ENCODE measurements around the gene ENPP3. TPM values are rescaled to one million over a fixed set of nuclear protein-coding genes. Genes with fewer than 3 reads are reported as not detected.

ENPP3 gene
- total RNA-seq, 1 donor from 2014 or later: 0.09 TPM

GRCh38 chr6:131765081-131765803, 128.1 kb downstream of the ENPP3 start:
- TF ChIP-seq EZH2 (IDR thresholded peaks at IDR 0.05): no peak
- TF ChIP-seq EZH2phosphoT487 (IDR thresholded peaks at IDR 0.05): no peak
- TF ChIP-seq CTCF (IDR thresholded peaks at IDR 0.05): no peak
- Histone ChIP-seq H3K4me2 (no peak overlapping the region), H3K9me3 (ENCODE audit: low read depth) (no peaks in the 10 kb centered on the region), H3K36me3 (no peaks in the 10 kb centered on the region), H3K4me1 (no peaks in the 10 kb centered on the region), H4K20me1 (ENCODE audit: low read depth) (no peaks in the 10 kb centered on the region), H2AFZ (replicated peaks) (no peak overlapping the region), H3K4me3 (no peak overlapping the region), H3F3A (ENCODE audit: low read depth) (no peaks in the 10 kb centered on the region), H3K27ac (no peak overlapping the region), H3K27me3 (no peaks in the 10 kb centered on the region), H3K9ac (no peak overlapping the region), H3K79me2 (ENCODE audit: low read depth) (no peaks in the 10 kb centered on the region)
- no peaks in the 10 kb centered on the region for H3K36me3 Mint-ChIP-seq
- no peaks in the 10 kb centered on the region for H3K4me1 Mint-ChIP-seq
- DNase-seq (ENCODE audit: low spot score): peak; percentile 3
- no peaks in the 10 kb centered on the region for H3K9me3 Mint-ChIP-seq
- no peaks in the 10 kb centered on the region for H3K27me3 Mint-ChIP-seq (ENCODE audit: insufficient read depth, low read depth)
- H3K4me3 Mint-ChIP-seq: no peak overlapping the region
- no peak overlapping the region for H3K27ac Mint-ChIP-seq

- TF ChIP-seq EZH2 (IDR thresholded peaks at IDR 0.05) (no peak), EZH2phosphoT487 (IDR thresholded peaks at IDR 0.05) (no peak), CTCF (IDR thresholded peaks at IDR 0.05) (no peak)
Observed at GRCh38 chr6:131765804-131766135, 128.7 kb downstream of the ENPP3 start.

GRCh38 chr6:131766631-131767030, 129.5 kb downstream of the ENPP3 start:
- no peak overlapping the region for H3K4me2 ChIP-seq
- Mint-ChIP-seq H3K4me1 (no peaks in the 10 kb centered on the region), H3K4me3 (no peak overlapping the region), H3K27me3 (ENCODE audit: insufficient read depth, low read depth) (no peaks in the 10 kb centered on the region), H3K27ac (no peak overlapping the region), H3K9me3 (no peaks in the 10 kb centered on the region), H3K36me3 (no peaks in the 10 kb centered on the region)
- no peak overlapping the region for H2AFZ ChIP-seq (replicated peaks)
- H4K20me1 ChIP-seq (ENCODE audit: low read depth): no peaks in the 10 kb centered on the region
- no peaks in the 10 kb centered on the region for H3F3A ChIP-seq (ENCODE audit: low read depth)
- H3K79me2 ChIP-seq (ENCODE audit: low read depth): no peaks in the 10 kb centered on the region
- DNase-seq (ENCODE audit: low spot score): no peak
- no peaks in the 10 kb centered on the region for H3K4me1 ChIP-seq
- no peak overlapping the region for H3K27ac ChIP-seq
- no peaks in the 10 kb centered on the region for H3K36me3 ChIP-seq
- no peaks in the 10 kb centered on the region for H3K9me3 ChIP-seq (ENCODE audit: low read depth)
- no peaks in the 10 kb centered on the region for H3K27me3 ChIP-seq
- H3K4me3 ChIP-seq: no peak overlapping the region
- H3K9ac ChIP-seq: no peak overlapping the region
- no peak for TF ChIP-seq EZH2phosphoT487 (IDR thresholded peaks at IDR 0.05)
- TF ChIP-seq EZH2 (IDR thresholded peaks at IDR 0.05): no peak
- no peak for TF ChIP-seq CTCF (IDR thresholded peaks at IDR 0.05)

More at GRCh38 chr6:131765804-131766135, 128.7 kb downstream of the ENPP3 start:
- Histone ChIP-seq H3K4me3 (no peak overlapping the region), H3K4me1 (no peaks in the 10 kb centered on the region), H2AFZ (replicated peaks) (no peak overlapping the region), H3K36me3 (no peaks in the 10 kb centered on the region), H3F3A (ENCODE audit: low read depth) (no peaks in the 10 kb centered on the region), H3K9ac (no peak overlapping the region), H3K9me3 (ENCODE audit: low read depth) (no peaks in the 10 kb centered on the region), H3K79me2 (ENCODE audit: low read depth) (no peaks in the 10 kb centered on the region), H4K20me1 (ENCODE audit: low read depth) (no peaks in the 10 kb centered on the region), H3K27ac (no peak overlapping the region), H3K4me2 (no peak overlapping the region), H3K27me3 (no peaks in the 10 kb centered on the region)
- Mint-ChIP-seq H3K4me3 (no peak overlapping the region), H3K27ac (no peak overlapping the region), H3K9me3 (no peaks in the 10 kb centered on the region), H3K4me1 (no peaks in the 10 kb centered on the region), H3K27me3 (ENCODE audit: insufficient read depth, low read depth) (no peaks in the 10 kb centered on the region), H3K36me3 (no peaks in the 10 kb centered on the region)
- no peak for DNase-seq (ENCODE audit: low spot score)

Data from neural progenitor cell (in vitro differentiated cells).